ENCODE measurements around the gene RSPH3.
"Not testable (repeated sequence)": the region's sequence is repeated elsewhere in the genome, so short reads cannot be mapped to it uniquely, and the experiment has no call there.

DNA sequence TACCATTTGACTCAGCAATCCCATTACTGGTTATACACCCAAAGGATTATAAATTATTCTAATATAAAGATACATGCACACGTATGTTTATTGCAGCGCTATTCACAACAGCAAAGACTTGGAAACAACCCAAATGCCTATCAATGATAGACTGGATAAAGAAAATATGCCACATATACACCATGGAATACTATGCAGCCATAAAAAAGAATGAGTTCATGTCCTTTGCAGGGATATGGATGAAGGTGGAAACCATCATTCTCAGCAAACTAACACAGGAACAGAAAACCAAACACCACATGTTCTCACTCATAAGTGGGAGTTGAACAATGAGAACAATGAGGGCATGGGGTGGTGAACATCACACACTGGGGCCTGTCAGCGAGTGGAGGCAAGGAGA lies 48.0 kb downstream of the RSPH3 start:
- not testable (repeated sequence) for TF ChIP-seq RXRA (CRISPR knock-in tag; IDR thresholded peaks at IDR 0.05); ZBTB20 (CRISPR knock-in tag; IDR thresholded peaks at IDR 0.05; ENCODE audit: borderline replicate concordance, low read depth)
